ENCODE results near the gene PHF12. TPM values are rescaled to one million over a fixed set of nuclear protein-coding genes. Genes with fewer than 3 reads are reported as not detected.

The PHF12 gene
- total RNA-seq, 1 donor from 2014 or later, result 20.4 TPM

DNA sequence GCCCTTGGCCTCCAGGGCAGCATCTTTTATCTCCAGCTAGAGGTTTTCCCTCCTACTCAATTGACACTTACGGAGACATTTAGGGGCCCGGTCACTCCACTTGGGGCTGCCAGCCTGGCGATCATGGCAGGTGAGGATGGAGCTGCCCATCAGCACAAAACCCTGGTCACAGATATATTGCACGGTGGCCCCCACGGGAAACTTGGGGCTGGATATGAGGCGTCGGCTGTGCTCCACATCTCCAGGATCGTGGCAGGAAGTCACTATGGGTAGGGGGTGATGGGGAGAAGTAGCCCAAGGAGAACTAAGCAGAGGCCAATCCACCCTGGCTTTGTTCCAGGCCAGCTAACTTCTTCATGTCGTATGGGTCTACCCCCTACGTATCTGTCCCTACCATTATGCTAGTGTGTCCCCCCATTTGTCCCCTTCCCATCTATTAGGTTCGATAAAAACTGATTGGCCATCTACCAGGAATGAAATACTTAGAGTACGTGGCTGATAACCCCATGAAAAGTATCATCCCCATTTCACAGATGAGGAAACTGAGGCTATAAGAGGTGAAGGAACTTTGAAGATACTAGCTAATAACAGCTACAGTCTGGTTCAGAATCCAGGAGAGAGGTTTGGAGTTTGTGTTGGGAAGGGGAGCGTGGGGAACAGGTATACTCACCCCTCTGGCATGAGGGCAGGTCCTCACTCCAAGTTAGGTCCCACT, 6.1 kb upstream of the PHF12 start:
- intact Hi-C loops (cut with DNase I), result no loop called here
- DNase-seq (ENCODE audit: low spot score), result no peak

DNA sequence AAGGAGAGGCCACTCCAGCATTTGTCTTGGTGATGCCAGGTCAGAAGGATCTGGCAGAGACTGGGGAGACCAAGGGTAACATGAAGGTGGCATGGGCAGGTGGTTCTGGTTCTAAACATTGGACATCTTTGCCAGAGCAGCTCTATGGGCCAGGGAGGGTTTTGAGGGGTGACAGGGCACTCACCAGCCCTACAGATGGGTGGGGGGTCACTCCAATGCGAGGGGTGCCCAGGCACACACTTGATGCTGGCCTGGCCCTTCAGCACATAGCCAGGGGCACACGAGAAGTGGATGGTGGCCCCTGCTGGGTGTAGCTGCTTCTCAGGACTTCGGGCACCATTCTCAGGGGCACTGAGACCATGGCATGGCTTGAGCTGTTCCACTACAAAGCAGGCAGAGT, 5.5 kb upstream of the PHF12 start:
- DNase-seq (ENCODE audit: low spot score), result no peak
- intact Hi-C loops (cut with DNase I), result no loop called here

DNA sequence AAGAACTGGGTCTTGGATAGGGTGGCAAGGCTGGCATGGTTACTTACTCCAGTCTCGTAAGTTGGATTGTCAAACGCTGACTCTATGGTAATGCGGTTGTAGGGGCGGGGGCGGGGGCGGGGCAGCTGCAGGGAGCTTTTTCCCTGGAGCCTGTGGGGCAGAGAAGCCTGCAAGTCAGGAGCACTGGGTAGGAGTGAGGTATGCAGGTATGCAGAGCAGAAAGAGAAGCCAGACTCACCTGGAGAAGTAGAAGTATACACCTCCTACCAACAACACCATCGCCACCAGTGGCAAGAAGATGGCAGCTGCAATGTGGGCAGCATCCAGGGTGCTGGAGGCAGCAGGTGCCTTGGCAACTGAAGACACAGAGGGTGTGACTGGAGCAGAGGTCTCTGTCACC, 4.8 kb upstream of the PHF12 start:
- intact Hi-C loops (cut with DNase I), result no loop called here
- no peak for DNase-seq (ENCODE audit: low spot score)

DNA sequence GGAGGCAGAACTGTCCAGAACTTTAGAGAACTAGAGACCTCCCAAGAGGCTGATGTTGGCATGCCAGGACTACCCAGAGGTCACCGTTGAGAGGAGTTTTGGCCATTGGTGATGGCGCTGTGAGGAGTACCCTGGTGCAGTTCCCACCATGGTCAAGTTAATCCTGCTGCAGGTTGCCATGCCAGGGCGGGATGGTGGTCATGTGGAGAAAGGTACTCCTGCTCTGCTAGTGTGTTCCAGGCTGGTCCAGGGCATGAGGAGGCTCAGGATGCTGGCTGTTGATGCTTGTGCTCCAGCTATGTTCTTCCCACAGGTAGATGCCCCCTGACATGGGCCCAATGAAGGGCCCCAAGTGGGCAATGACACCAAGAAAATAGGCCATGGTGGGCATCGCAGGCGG, 4.1 kb upstream of the PHF12 start:
- DNase-seq (ENCODE audit: low spot score), result no peak
- intact Hi-C loops (cut with DNase I), result no loop called here

DNA sequence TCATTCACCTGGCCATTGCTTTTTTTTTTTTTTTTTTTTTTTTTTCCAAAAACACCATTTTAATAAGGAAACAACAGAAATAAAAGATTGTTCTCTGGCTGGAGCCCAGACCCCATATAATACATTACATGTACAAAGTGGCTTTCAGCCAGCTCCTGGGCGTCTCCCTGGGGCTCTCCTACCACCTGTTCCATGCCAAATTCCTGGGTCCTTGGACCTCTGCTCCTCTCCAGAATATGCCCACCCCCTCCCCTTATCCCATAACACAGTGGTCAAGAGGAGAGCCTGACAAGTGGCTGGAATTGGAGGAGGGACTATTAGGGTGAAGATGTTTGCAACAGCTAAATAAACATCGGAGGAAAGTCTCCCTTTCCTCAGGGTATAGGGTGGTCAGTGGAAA, 3.6 kb upstream of the PHF12 start:
- intact Hi-C loops (cut with DNase I), result loop anchor here (5.0 kb wide), 2 partner anchors 337 to 618 kb away; partner anchors contain the start of genes IFT20, NUFIP2 and TNFAIP1

DNA sequence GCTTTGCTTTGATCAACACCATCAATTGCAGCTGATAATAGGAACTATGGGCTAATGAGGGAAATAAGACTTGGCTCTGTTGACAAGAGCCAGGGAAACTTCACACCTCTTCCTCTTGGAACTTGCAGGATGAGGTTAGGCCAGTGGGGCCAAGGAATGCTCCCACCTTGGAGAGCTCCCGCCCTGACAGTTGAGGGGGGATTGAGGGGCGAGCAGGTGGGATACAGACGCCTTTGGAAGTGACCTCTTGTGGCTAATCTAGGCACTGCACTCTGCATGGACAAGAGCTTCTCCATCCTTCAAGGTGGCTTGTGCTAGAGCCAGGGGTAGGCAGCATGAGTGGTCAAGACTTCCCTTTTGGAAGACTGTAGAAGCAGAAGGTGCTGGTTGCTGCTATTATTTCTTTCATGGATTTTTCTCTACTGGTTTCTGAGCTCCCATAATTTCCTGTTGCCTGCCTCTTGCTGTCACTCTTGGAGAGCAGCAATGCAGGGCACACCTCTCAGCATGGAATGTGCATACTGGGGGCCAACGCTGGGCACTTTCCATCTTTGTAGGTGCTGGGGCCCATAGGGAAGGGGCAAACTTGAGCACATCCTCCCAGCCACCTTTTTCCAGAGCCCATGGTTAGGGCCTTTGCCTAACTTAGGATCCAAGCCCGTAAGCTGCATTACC, 2.3 kb upstream of the PHF12 start:
- DNase-seq (ENCODE audit: low spot score), result no peak
- intact Hi-C loops (cut with DNase I), result loop anchor here (2.0 to 5.0 kb wide), 3 partner anchors 227 to 616 kb away; partner anchors contain the start of genes IFT20, NUFIP2, TLCD1 and TNFAIP1

More for the DNA sequence above, 3.6 kb upstream of the PHF12 start:
- no peak for DNase-seq (ENCODE audit: low spot score)

DNA sequence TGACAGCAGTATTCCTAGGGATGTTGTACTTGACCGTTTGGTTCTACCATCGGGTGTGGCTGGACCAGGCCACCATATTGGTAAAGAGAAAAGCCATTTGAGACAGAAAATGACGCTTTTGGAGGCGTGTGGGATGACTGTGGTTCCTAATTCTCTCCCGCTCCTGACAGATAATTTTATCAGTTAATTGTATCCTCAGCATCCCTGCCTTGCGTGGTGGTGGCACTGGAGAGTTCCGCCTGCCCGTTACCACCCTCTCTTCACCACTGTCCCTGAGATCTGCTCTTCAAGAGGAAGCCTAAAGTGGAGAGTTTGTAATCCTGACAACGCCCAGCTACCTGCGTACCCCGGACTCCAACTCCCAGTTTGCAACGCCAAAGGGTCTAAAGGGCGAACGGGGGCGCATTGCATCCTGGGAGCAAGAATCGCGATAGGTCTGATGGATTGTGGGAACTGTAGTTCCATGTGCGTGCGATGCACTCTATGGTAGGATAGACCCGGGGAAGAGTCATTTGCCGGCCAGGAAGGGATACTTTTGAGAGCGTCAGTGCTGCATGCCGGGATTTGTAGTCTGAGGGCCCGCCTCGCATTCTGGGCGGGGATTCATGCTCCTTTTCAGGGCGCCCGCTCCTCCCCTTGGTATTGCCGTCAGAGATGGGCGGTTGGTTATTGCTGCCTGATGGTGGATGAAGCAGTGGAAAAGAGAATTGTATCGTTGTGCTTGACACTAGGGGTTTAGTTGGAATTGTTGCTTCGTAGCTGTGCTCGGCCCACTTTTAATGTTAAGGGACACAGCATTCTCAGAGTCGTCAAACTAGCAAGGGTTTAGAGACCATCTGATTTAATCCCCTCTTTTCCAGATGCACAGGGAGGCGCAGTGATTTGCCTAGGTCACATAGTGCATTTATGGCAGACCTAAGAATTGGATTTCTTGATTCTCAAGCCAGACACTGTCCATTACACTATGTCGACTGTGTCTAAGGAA, 965 bp upstream of the PHF12 start:
- DNase-seq (ENCODE audit: low spot score), result peak; percentile 97
- intact Hi-C loops (cut with DNase I), result loop anchor here (1.0 to 5.0 kb wide), 4 partner anchors 225 to 615 kb away; partner anchors contain the start of genes IFT20, NUFIP2, RPL23A and TLCD1

DNA sequence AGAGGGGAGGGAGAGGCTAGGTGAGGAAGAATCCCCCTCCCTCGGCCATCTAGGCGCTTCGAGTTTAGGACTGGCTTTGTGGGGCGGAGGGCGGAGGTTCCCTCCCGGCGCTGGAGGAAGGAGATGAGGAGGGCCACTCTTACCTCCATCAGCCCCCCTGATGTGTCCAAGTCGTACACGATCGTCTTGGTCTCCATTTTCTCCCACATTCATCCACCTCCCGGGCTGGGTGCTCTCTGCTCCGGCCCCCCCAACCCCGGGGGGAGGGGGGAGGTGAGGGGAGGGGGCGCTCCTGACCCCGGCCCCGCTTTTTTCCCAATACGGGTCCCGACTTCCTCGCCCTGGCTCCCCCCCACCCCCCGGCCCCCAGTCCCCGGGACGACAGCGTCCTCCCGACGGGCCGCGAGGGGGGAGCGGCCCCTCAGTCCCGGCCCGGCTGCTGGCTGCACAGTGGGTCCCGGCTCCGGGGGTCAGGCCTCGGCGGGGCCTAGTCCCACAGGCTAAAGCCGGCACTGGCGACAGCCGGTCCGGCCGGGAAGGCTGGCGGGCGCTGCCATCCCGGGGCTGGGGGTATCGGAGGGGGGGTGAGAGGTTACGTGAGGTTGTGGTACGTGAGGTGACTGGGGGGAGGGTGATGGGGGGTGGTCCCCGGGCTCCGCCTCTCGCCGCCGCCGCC, 428 bp downstream of the PHF12 start:
- DNase-seq (ENCODE audit: low spot score), result no peak
- intact Hi-C loops (cut with DNase I), result loop anchor here (1.0 to 5.0 kb wide), 3 partner anchors 232 to 614 kb away; partner anchors contain the start of genes IFT20, NUFIP2, RPL23A and TNFAIP1

DNA sequence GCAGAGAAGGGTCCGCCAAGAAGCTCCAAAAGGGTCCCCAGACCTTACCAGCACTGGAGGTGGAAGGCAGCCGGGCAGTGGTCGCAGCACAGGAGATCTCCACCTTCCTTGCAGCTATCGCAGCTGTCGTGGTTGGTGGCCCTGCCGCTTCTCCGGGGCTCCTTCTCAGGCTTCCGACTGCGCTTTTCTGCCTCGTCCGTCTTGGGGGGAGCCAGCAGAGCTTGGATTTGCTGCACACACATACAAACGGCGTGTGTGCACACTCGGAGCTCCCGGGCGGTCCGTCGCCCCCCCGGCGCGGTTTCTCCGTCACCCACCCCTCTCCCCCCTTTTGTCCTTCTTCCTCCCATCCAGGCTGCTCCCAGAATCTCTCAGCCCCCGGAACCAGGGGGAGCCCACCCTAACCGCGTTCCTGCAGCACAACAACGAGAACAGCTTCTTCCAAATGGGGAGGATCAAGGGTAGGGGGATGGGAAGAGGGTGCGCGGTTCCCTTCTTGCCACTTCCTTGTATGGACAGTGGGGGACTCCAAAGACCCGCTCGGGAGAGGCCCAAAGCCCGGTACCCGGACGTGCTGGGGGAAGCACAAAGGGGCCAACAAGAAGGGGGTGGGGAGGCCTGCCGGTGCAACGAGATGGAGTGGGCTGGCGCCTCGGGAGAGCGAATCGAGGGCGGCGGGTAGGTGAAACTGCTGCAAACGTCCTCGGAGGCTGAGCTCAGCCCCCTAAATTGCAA, 1.1 kb downstream of the PHF12 start:
- DNase-seq (ENCODE audit: low spot score), result peak; percentile 83

DNA sequence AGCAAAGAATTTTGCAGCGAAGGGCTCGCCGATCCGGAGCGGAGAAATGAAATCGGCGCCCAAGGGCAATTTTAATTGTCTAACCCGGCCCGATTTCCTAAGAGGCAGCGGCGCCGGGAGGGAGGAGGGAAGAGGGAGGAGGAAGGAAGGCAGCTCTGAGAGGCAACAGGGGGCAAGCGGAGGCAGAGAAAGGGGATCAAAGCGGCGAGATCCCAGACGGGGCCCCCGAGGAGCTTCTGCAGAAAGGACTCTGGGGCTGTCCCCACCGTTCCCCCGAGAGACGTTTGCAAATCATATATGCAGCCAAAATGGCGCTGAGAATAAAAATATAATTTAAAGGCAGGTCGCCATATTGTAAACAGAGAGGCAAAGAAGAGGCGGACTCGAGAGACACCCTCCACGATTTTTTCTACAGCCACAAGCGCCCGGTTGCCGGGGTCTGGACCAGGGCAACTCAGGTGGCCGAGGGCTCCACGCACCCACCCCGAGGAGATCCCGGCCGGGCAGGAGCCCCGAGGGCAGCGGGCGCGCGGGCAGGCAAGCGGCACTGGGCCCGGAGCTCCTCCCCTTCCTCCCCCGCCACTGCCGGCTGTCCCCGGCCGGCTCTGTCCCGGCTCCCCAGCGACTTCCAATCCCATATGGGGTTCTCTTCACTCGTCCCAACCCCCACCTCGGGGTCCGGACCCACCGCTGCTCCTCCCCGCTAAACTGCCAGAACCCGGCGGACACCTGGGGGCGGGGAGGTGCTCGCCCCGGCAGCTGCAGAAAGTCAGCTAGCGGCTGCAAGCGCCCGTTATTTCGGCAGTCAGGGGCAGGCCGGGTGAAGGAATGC, 1.9 kb downstream of the PHF12 start:
- DNase-seq (ENCODE audit: low spot score), result peak; percentile 91
- intact Hi-C loops (cut with DNase I), result loop anchor here (2.0 to 5.0 kb wide), 3 partner anchors 53 to 612 kb away; partner anchors contain the start of genes FLOT2, IFT20, NUFIP2 and TNFAIP1

More for the DNA sequence above, 1.1 kb downstream of the PHF12 start:
- intact Hi-C loops (cut with DNase I), result loop anchor here (5.0 kb wide), 2 partner anchors 342 to 613 kb away; partner anchors contain the start of genes IFT20, NUFIP2 and TNFAIP1

DNA sequence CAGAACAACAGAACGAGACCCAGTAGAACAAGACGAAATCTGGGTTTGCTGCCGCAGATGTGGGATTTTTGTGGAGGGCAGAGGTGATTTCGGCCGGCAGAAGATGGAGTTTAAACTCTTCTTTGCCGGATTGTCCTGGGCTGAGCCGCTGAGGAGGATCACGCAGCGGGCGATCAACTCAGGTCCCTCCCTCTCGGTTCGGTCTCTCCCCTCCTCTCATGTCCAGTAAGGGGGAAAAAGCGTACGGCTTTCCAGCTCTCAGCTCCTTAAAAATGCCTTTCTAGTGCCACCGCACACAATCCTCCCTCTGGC, 2.5 kb downstream of the PHF12 start:
- intact Hi-C loops (cut with DNase I), result loop anchor here (2.0 kb wide), 1 partner anchor 52 kb away; the partner anchor contains the start of gene FLOT2
- no peak for DNase-seq (ENCODE audit: low spot score)

DNA sequence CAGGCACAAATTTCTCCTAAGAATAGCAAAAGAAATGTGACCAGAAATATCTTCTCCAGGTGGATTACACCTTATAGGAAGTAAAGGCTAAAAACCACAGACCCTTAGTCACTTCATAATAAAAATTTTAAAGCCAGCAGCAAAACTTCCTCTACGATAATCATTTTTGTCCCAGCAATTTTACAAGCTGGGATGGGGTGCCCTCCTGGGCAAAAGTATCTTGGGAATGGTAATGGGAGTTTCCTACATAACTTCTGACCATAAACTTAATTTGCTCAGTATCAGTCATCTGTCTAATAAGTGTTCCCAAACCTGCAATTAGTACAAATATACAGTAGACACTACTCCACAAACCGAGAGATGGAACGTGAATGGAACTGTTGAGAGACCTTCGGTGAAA, 3.0 kb downstream of the PHF12 start:
- DNase-seq (ENCODE audit: low spot score), result no peak
- intact Hi-C loops (cut with DNase I), result loop anchor here (2.0 kb wide), 1 partner anchor 52 kb away; the partner anchor contains the start of gene FLOT2

DNA sequence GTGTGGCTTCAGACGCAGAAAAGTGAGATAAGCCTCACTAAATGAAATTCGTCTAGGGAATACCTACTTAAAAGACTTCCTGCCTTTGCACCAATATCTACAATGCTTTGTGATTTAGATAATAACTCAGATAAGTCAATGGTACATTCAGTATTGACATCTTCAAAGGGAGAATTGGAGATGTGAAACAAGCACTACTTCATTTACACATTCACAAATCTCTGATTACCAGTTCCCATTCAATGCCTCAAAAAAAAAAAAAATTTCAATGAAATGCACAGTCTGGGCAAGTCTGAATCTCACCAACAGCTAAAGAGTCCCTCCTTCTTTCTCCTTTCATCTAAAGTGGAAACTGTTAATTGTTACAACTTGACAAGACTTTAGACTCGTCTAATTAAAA, 3.7 kb downstream of the PHF12 start:
- DNase-seq (ENCODE audit: low spot score), result no peak
- intact Hi-C loops (cut with DNase I), result loop anchor here (2.0 kb wide), 1 partner anchor 51 kb away; the partner anchor contains the start of gene FLOT2

DNA sequence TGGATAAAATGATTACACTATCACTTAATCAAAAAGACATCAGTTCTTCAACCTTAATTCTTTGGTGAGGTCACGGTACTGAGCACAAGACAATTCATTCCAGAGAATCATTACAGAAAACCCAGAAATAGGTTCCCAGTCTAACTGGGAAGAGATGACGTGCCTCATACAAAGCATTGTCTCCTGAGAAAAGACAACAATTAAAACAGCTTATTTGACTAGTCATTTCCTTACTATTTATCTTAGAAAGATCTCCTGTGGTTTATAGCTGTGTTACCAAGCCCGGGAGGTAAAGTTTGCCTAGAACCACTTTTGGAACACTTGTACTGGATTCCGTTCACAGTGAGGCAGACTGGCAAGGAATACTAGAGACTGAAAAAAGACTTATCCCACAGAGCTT, 5.1 kb downstream of the PHF12 start:
- no peak for DNase-seq (ENCODE audit: low spot score)
- intact Hi-C loops (cut with DNase I), result no loop called here

DNA sequence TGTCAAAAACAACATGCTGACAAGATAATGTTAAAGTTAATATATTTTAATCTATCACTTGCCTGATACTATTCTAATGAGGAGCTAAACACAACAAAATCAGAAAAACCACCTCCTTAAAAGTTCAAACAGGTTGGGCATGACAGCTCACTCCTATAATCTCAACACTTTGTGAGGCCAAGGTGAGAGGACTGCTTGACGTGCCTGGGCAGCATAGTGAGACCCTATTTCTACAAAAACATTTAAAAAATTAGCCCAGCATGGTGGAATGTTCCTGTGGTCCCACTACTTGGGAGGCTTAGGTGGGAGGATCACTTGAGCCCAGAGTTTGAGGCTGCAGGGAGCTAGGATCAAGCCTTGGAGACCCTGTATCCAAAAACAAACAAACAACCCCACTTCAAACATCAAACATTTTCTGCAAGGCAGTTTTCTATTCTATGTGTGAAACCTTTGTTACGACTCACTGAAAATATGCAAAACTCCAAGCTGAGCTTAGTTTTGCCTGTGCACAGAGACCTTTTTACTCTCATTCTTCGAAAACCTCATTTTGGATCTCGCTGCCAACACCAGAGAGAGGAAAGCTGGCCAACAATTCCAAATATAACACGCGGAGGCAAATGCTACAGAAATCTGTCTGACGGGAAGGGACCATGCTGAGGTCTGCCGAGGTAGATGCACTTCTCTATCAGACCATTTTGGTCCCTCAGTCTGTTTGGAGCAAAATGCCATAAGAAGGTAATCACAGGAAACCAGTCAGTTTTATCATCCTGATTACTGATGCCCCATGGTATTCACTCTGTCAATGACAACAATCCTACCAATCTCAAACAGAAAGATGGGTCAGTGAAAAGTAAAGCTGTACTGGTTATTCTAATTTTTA, 6.2 kb downstream of the PHF12 start:
- no peak for DNase-seq (ENCODE audit: low spot score)
- intact Hi-C loops (cut with DNase I), result loop anchor here (1.0 kb wide), 1 partner anchor 44 kb away; no protein-coding TSS in a partner anchor

DNA sequence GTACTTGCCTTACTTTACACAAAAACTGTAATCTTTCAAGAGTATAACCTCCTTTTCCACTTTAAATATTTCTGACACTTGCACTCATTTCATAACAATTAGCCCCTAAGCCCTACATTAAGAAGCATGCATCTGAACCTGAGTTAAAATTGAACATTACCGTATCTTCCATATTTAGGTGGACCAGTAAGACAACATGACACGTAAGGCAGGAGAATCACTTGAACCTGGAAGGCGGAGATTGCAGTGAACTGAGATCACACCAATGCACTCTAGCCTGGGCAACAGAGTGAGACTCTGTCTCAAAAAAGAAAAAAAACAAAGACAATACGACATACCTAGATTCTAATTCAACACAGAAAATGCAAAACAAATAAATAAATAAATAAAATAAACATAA, 7.0 kb downstream of the PHF12 start:
- DNase-seq (ENCODE audit: low spot score), result no peak
- intact Hi-C loops (cut with DNase I), result no loop called here
